ENCODE data around the gene MMP25.
A peak's percentile ranks its signal among the peaks of the same experiment; 100 is the strongest.

MMP25 gene

GRCh38 chr16:3045758-3046640 is at the start of gene MMP25:
Gene MMP25, plus strand, starts transcription at chr16:3046561. Its CDS starts 357 bp downstream, at chr16:3046918.
- no peak for DNase-seq (ENCODE audit: low read depth in 2 of 2)

- no peak for DNase-seq (ENCODE audit: low read depth in 2 of 2)
Observed at GRCh38 chr16:2999929-3000328, 46.4 kb upstream of the MMP25 start.

- DNase-seq (ENCODE audit: low read depth in 2 of 2), result no peak
Observed at GRCh38 chr16:3000540-3000939, 45.8 kb upstream of the MMP25 start.

GRCh38 chr16:3001316-3001715 is 45.0 kb upstream of the MMP25 start:
- DNase-seq (ENCODE audit: low read depth in 2 of 2), result no peak

GRCh38 chr16:3003582-3004270 is 42.6 kb upstream of the MMP25 start:
- peak; percentile 89 to 94 for DNase-seq (ENCODE audit: low read depth in 2 of 2)

GRCh38 chr16:3004319-3004718 is 42.0 kb upstream of the MMP25 start:
- DNase-seq (ENCODE audit: low read depth in 2 of 2), result no peak

GRCh38 chr16:3004781-3005284 is 41.5 kb upstream of the MMP25 start:
- no peak for DNase-seq (ENCODE audit: low read depth in 2 of 2)

- no peak for DNase-seq (ENCODE audit: low read depth in 2 of 2)
Observed at GRCh38 chr16:3007059-3007956, 39.1 kb upstream of the MMP25 start.

- DNase-seq (ENCODE audit: low read depth in 2 of 2), result no peak
Observed at GRCh38 chr16:3007957-3008689, 38.2 kb upstream of the MMP25 start.

GRCh38 chr16:3008690-3009037 is 37.7 kb upstream of the MMP25 start:
- DNase-seq (ENCODE audit: low read depth in 2 of 2), result no peak

- DNase-seq (ENCODE audit: low read depth in 2 of 2), result no peak
Observed at GRCh38 chr16:3009568-3010390, 36.6 kb upstream of the MMP25 start.

GRCh38 chr16:3010510-3010909 is 35.9 kb upstream of the MMP25 start:
- no peak for DNase-seq (ENCODE audit: low read depth in 2 of 2)

- no peak for DNase-seq (ENCODE audit: low read depth in 2 of 2)
Observed at GRCh38 chr16:3012246-3012645, 34.1 kb upstream of the MMP25 start.

- DNase-seq (ENCODE audit: low read depth in 2 of 2), result no peak
Observed at GRCh38 chr16:3012828-3013420, 33.4 kb upstream of the MMP25 start, which contains the start of gene CLDN9. Gene CLDN9, plus strand, starts transcription at chr16:3012923. Its CDS starts 440 bp downstream, at chr16:3013363.

- no peak for DNase-seq (ENCODE audit: low read depth in 2 of 2)
Observed at GRCh38 chr16:3013491-3013951, 32.8 kb upstream of the MMP25 start.

GRCh38 chr16:3013998-3014690 is 32.2 kb upstream of the MMP25 start:
- no peak for DNase-seq (ENCODE audit: low read depth in 2 of 2)

GRCh38 chr16:3014971-3015370 is 31.4 kb upstream of the MMP25 start:
- no peak for DNase-seq (ENCODE audit: low read depth in 2 of 2)

- DNase-seq (ENCODE audit: low read depth in 2 of 2), result no peak
Observed at GRCh38 chr16:3015865-3016521, 30.4 kb upstream of the MMP25 start.

GRCh38 chr16:3017344-3017743 is 29.0 kb upstream of the MMP25 start:
- DNase-seq (ENCODE audit: low read depth in 2 of 2), result no peak

Measured in stimulated activated CD4-positive, alpha-beta T cell treated with anti-CD3 and anti-CD28 coated beads, Interleukin-12 subunit alpha, Interleukin-12 subunit beta, amount 100 ng/mL, for 24 hours (primary cell).